Head of caudate nucleus (tissue), 42 donors: ENCODE data around the gene CTNNA1.

Experiments
- DNase-seq, 42 donors: peaks; one replicate each; pipeline versions ENCODE4 v3.0.0 to v3.0.0-alpha.2; 2020 to 2021; ENCODE audit warnings: mixed read lengths in 7 of 42
- intact Hi-C: fragments of 100-400 bp; cut with DNase I; formaldehyde crosslinking; loops from one replicate; pipeline ENCODE4 v1.15.0; 2022

The CTNNA1 gene

GRCh38 chr5:138947780-138948179 lies 194.6 kb downstream of the CTNNA1 start:
- peak in 2 of 42 donors; percentile 24 to 38 for DNase-seq
- intact Hi-C loops: loop anchor here (10.0 kb wide), 1 partner anchor 247 kb away; the partner anchor contains the start of gene SIL1

GRCh38 chr5:138948471-138949222 lies 195.4 kb downstream of the CTNNA1 start:
- DNase-seq: peak in 6 of 42 donors; percentile 35 to 67 (median 42)
- intact Hi-C loops: loop anchor here (10.0 kb wide), 1 partner anchor 246 kb away; the partner anchor contains the start of gene SIL1

GRCh38 chr5:138949223-138949574 lies 196.0 kb downstream of the CTNNA1 start:
- intact Hi-C loops: loop anchor here (10.0 kb wide), 1 partner anchor 246 kb away; the partner anchor contains the start of gene SIL1
- DNase-seq: no peak

GRCh38 chr5:138949988-138950387 lies 196.8 kb downstream of the CTNNA1 start:
- DNase-seq: peak in 2 of 42 donors; percentile 17 to 45
- intact Hi-C loops: loop anchor here (10.0 kb wide), 1 partner anchor 245 kb away; the partner anchor contains the start of gene SIL1

GRCh38 chr5:138950421-138951031 lies 197.3 kb downstream of the CTNNA1 start:
- peak in 26 of 42 donors; percentile 34 to 83 (median 64) for DNase-seq
- intact Hi-C loops: no loop called here

- DNase-seq: peak in 2 of 42 donors; percentile 14 to 36
- intact Hi-C loops: no loop called here
Measured at GRCh38 chr5:138951091-138951985, 198.1 kb downstream of the CTNNA1 start.

- peak in 4 of 42 donors; percentile 17 to 49 (median 42) for DNase-seq
- intact Hi-C loops: no loop called here
Measured at GRCh38 chr5:138951986-138952735, 198.9 kb downstream of the CTNNA1 start.

- peak in 2 of 42 donors; percentile 22 to 41 for DNase-seq
- intact Hi-C loops: no loop called here
Measured at GRCh38 chr5:138952962-138953361, 199.7 kb downstream of the CTNNA1 start.

- peak; percentile 78 to 97 (median 92) for DNase-seq
- intact Hi-C loops: no loop called here
Measured at GRCh38 chr5:138953387-138954256, 200.4 kb downstream of the CTNNA1 start.

- peak in 2 of 42 donors; percentile 38 to 42 for DNase-seq
- intact Hi-C loops: no loop called here
Measured at GRCh38 chr5:138954257-138955012, 201.2 kb downstream of the CTNNA1 start.

- peak in 22 of 42 donors; percentile 41 to 75 (median 59) for DNase-seq
- intact Hi-C loops: no loop called here
Measured at GRCh38 chr5:138955013-138955660, 201.9 kb downstream of the CTNNA1 start.

- intact Hi-C loops: no loop called here
- DNase-seq: no peak
Measured at GRCh38 chr5:138955671-138956295, 202.6 kb downstream of the CTNNA1 start.

GRCh38 chr5:138956801-138957200 lies 203.6 kb downstream of the CTNNA1 start:
- intact Hi-C loops: no loop called here
- no peak for DNase-seq

GRCh38 chr5:138960145-138960692 lies 207.0 kb downstream of the CTNNA1 start:
- peak in 1 of 42 donors; percentile 6 for DNase-seq
- intact Hi-C loops: no loop called here

- intact Hi-C loops: no loop called here
Measured at GRCh38 chr5:138961221-138961620, 208.0 kb downstream of the CTNNA1 start.

GRCh38 chr5:138961729-138962128 lies 208.5 kb downstream of the CTNNA1 start:
- intact Hi-C loops: no loop called here
- no peak for DNase-seq

More at GRCh38 chr5:138961221-138961620, 208.0 kb downstream of the CTNNA1 start:
- DNase-seq: peak in 1 of 42 donors; percentile 25
